Stimulated activated CD4-positive, alpha-beta T cell treated with anti-CD3 and anti-CD28 coated beads, Interleukin-15, amount 100 ng/mL, for 24 hours (primary cell): Measurements from ENCODE around the gene STIL.
"Not testable (repeated sequence)": the region's sequence is repeated elsewhere in the genome, so short reads cannot be mapped to it uniquely, and the experiment has no call there.

Experiments
- DNase-seq: peaks from one replicate; pipeline ENCODE4 v3.0.0-alpha.2; 2020

Gene STIL

DNA sequence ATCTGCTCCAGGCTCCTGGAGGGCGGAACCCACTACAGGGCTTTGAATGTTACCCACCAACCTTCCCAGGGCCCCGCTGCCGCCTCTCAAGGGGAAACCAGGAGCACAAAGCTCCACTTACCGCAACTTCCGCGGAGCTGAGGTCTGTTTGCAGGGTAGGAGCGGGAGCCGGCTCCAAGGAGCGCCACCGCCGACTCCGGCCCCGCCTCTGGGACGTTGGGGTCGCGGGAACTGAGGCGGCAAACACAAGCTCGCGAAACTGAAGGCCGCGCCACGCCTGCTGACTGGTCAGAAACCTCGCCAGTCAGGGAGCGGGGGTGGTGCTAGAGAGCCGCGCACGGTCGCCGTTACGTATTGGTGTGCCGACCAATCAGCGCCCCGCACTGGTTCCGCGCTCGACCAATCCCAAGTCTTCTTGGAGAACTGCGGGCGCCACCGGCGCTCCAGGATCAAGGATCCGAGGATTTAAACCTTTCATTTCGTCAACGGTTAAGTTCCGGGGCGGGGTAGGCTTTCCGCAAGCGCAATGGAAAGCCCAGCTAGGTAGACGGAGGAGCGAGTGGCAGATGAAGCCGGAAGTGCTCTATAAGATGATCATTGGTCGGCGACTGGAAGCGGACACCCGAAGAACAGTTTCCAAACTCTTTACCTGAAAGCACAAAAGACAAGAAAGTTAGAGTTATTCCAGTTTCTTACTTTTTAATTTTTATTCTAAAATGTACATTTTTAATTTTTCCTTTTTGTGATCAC lies at the start of gene STIL:
Gene STIL (minus strand): TSS at position 233 of the 750 bp plus-strand sequence. CDS start 3,828 bp downstream, outside the sequence.
- peak; percentile 99 for DNase-seq

DNA sequence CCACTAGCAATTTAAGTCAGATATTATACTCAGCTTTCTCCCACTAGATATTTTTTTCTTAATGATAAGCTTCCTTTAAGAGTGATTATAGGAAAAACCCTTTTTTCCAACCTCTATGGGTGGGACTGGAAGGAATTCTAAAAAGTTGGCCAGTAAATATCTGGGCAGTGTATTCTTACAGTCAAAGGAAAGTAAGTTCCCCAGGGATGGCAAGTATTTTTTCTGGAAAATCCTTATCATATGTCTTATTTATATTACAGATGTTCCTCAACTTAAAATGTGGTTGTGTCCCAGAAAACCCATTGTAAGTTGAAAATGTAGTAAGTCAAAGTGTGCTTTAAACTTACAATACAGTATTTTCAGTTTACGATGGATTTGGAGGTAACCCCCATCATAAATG lies 48.9 kb upstream of the STIL start:
- no peak for DNase-seq

DNA sequence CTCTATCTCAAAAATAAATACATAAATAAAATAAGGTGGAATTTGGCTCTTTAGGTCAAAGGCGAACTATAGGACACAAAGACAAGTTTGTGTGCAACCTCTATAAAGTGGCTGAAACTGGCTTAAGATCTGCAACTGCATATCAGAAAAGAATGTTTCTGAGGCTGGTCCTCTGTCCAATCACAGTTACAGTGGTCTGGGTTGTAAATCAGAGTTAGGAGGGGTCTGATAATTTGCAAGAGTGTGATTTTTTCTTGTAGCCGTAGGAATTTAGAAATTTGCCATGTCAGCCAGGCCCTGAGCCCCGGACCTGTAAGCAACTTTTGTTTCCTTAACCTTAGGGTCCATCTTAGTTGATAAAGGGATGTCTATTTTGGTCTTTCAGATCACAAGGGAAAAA lies 47.4 kb upstream of the STIL start:
- no peak for DNase-seq

DNA sequence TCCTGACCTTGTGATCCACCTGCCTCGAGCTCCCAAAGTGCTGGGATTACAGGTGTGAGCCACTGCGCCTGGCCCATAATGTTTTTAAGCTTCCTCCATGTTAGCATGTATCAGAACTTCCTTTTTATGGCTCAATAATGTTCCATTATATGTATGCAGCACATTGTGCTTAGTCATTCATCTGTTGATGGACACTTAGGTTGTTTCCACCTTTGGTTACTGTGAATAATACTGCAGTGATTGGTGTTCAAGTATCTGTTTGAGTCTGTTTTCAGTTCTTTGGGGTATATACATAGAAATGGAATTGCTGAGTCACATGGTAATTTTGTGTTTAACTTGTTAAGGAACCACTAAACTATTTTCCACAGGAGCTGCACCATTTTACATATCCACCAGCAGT lies 37.4 kb upstream of the STIL start:
- no peak for DNase-seq

DNA sequence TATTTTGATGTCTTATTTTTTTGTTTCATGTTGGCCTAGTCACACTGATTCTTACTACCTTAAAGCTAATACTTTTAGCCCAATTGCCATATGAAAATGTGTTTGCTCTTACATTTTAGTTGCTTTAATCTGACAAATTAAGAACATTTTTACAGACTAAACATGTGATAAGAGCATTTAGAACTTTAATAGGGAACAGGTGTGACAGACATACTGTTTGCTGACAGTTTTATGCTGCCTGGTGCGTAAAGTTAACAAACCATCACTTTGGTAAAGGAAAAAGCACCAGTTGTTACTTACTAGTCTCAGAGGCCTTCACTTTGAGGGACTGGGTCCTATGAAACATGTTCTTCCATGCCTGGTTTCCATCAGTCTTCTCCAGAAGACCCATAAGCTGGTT lies 34.3 kb upstream of the STIL start:
- no peak for DNase-seq

DNA sequence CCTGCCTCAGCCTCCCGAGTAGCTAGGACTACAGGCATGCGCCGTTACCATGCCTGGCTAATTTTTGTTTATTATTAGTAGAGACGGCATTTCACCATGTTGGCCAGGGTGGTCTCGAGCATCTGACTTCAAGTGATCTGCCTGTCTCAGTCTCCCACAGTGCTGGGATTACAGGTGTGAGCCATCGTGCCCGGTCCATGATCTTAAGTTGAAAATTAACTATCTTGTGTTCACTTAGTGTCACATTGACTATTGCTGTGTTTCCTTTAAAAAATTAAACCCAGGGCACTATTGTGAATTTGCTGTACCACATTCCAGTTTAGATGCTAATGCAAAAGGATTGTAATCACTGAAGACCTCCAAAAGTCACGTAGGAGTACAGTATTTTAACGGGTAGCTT lies 33.8 kb upstream of the STIL start:
- no peak for DNase-seq

DNA sequence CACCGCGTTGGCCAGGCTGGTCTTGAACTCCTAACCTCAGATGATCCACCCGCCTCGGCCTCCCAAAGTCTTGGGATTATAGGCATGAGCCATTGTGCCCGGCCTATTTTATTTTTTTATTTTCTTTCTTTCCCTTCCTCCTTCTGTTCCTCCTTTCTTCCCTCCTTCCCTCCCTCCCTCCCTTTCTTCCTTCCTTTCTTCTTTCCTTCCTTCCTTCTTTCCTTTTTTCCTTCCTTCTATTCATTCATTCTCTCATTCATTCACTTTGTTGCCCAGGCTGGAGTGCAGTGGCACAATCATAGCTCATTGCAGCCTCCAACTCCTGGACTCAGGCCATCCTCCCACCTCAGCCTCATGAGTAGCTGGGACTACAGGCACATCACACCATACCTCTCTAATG lies 33.0 kb upstream of the STIL start:
- not testable (repeated sequence) for DNase-seq

DNA sequence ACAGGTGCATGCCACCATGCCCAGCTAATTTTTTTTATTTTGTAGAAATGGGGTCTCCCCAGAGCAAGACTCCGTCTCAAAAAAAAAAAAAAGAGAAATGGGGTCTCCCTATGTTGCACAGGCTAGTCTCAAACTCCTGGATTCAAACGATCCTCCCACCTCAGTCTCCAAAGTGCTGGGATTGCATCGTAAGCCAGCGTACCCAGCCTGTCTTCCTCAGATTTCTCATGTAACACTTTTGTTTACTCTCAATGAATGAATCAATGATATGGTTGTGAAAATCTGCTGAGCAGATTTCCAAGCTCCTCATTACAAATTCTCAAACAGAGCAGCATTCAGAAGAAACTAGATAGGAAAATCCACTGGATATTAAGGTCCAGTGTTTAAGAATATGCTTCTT lies 26.3 kb upstream of the STIL start:
- no peak for DNase-seq

DNA sequence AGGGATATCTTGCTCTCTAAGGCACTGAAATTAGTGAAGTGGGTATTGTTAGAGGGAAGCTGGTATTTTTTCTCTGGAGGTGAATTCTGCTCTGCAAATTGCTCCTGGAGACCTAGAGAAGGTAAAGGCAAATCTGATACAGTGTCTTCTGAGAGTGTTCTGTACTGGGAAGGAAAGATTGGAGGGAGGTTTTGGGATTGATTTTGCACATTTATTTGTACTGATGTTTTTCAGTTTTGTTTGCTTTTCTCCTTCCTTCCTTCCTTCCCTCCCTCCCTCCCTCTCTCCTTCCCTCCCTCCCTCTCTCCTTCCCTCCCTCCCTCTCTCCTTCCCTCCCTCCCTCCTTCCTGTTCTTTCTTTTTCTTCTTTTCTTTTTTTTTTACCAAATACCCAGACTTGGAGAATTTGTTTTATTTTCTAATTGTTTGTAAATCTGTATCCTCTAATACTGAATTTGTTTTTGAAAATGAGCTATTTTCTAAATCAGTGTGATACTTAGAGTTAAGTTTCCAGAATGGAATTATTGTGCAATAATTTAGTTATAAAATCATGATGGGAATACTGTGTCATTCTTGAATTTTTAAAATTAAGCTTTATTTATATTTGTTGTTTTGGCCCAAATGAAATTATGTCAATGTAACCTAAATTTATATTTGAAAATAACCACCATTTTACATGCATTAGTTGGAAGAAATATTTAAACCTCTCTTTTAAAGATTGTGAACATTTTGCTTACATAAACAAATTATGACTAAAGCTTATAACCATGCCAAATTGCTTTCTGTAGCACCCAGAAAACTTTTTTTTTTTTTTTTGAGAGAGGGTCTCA lies 24.5 kb upstream of the STIL start:
- no peak for DNase-seq

DNA sequence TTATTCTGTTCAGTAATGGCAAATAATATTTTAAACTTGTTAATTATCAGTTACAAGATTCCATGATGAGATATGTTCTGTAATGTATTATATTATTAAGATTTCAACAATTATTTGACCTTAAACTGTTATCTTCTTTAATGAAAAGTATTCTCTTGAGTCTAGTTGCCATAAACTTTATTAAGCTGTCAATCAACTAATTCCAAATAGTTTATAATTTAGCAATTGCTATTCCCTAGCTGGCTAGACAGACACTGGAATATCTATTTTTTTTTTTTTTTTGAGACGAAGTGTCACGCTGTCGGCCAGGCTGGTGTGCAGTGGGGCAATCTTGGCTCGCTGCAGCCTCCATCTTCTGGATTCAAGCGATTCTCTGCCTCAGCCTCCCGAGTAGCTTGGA lies 23.4 kb upstream of the STIL start:
- DNase-seq: no peak

DNA sequence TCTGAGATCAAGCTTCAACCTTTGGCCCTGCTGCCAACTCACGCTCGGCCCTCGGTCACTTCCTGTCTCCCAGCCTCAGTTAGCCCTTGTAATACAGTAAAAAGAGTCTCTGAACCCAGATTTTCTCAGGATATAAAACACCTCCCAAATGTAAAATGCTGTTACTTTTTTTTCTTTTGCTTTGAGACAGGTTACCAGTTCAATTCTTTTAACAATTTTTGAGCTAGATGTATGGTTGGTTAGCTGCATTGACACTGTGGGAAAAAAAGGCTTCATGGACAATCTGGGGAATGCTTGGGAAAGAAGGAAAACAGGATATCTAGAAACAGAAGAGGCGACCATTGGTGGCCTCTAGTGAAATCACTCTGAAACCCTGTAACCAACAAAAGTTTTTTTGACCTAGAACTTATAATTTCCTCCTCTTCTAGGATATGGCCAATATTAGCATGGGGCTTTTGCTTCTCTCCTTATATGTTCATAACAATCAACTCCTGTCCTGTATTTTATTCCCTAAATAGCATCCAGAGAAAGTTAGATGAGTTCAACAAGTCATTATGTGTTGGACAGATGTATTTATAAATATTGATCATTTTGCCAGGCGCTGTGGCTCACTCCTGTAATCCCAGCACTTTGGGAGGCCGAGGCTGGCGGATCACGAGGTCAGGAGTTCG lies 21.0 kb upstream of the STIL start:
- DNase-seq: no peak

DNA sequence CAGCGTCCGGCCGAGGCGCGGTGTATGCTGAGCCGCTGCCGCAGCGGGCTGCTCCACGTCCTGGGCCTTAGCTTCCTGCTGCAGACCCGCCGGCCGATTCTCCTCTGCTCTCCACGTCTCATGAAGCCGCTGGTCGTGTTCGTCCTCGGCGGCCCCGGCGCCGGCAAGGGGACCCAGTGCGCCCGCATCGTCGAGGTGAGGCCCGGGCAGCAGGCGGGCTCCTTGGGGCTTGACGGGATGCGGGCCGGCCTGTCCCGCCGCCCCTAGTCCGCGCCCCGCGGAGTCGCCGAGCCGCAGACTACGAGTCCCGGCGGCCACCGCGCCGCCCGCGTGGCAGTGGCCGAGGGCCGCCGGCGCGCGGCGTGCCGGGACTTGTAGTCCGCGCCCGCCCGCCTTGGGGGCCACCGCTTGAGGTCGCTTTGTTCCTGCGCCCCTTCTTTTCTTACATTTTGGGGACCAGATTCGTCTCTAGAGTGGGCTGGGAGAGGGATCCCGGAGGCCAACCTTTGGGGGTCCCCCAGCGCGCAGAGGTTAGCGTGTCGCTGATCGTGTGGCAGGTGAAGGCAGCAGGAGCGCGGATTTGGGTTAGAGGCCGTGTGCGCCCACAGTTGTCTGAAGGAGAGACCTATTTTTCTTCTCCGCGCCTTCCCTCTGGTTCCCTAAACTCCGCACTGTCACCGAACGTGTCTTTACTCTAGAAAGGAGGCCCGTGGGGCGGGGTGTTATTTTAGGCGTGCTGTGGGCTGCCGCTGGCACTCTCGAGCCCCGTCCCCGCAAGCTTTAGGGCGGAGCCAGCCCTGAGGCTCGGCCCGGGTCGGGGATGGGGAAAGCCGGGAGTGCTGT lies 20.2 kb upstream of the STIL start:
- DNase-seq: peak; percentile 82

DNA sequence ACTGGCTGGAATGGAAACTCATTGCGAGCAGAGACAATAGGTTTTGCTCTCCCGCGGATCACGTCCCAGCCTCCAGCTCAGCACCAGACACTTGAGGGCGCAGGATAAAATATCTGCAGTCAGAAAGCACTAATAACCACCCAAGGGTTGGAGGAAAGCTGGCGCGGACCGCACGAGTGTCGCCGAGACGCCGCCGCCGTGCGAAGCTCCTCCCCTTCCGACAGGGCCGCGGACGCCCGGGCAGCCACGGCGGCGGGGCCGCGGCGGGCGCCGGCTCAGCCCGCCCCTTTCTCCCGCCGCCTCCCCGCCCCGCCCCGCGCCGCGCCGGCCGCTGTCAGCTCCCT lies 19.6 kb upstream of the STIL start, which contains the start of gene CMPK1:
Gene CMPK1 (plus strand): TSS at position 213 of the 344 bp plus-strand sequence. CDS start 156 bp downstream, outside the sequence.
- peak; percentile 87 for DNase-seq

DNA sequence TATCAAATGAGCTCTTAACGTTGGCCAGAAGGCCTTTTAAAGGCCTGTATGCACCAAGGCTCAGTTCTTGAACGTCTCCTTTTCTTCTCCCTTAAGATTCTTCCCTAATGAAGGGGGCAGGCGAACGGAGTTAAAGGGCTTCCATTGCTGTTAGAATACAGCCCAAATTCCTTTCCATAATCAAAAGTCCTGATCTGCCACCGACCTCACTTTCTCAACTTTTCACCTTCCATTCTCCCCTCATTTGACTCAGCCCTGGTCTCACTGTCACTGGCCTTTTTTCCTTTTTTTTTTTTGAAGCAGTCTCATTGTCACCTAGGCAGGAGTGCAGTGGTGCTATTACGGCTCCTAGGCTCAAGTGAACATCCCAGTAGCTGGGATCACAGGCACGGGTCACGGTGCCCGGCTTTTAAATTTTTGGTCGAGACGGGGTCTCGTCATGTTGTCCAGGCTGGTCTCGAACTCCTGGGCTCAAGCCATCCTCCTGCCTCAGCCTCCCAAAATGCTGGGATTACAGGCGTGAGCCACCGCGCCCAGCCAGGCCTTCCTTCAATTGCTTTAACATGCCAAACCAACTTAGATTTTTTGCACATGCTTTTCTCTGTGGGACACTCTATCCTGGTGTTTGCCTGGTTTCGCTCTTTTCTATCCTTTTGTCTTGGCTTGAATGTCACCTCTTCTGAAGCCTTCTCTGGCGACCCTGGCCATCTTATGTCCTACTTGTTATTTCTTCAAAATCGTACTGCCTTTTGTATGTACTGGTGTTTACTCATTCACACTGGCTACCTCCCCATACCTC lies 19.0 kb upstream of the STIL start:
- DNase-seq: no peak

DNA sequence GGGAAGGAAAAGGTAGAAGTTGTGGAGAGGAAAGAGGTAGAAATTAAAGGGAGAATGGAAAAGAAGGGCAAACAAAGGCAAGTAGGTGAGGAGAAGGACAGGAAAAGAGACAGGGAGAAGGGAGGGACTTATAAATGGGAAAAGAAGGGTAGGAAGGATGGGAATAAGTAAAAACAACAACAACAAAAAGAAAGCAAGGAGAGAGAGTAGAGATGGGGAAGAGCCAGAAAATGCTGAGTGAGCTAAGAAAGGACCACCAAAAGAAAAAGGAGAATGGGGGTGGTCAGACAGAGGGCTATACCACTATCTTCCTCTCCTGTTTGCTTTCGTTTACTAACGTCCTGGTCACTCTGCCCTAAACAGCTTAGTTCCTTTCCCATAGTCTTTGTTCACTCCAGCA lies 17.9 kb upstream of the STIL start:
- no peak for DNase-seq

DNA sequence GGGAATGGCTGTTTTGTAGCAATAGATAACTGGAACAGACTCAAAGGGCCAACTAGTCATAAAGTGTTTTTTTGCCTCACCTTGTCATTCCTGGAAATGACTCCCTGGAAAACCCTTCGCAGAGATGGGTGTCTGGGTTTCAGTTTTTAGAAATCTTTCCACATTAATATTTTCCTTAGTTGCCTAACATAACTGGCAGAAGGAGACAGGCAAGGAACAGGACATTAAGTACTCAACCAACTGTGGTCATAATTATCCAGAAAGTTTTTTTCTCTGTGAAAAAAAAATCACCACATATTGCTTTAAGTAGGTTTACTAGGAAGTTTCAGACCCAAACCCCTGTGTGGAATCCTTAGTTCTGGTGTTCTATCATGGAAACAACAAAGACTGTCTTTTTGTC lies 16.3 kb upstream of the STIL start:
- no peak for DNase-seq

DNA sequence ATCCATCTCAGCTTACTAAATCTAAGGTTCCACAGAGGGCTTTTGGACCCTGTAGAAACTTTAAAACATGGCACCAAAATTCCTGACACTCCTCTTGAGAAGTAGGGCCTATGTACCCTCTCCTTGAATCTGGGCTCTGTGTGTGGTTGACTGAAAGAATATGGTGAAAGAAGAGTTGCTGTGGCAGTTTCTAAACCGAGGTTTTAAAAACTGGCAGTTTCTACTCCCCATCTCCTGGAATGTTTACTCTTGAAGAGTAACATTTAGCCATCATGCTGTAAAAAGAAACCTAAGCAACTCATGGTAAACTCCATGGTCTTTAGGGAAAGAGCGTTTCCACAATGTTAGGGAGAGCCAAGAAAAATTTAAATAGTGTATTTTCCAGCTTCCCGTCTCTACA lies 15.0 kb upstream of the STIL start:
- no peak for DNase-seq

DNA sequence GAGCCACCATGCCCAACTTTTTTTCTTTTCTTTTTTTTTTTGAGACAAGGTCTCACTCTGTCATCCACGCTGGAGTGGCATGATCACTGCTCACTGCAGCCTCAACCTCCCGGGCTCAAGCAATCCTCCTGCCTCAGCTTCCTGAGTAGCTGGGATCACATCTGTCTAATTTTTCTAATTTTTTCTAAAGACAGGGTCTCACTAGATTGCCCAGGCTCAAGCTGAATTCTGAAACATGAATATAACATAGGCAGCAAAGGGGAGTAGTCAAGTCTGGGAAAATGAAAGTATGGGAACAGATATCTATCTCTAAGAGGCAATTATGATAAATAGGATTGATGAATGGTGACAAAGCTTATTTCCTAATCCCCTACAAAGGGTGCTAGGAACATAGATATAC lies 12.3 kb upstream of the STIL start:
- no peak for DNase-seq

DNA sequence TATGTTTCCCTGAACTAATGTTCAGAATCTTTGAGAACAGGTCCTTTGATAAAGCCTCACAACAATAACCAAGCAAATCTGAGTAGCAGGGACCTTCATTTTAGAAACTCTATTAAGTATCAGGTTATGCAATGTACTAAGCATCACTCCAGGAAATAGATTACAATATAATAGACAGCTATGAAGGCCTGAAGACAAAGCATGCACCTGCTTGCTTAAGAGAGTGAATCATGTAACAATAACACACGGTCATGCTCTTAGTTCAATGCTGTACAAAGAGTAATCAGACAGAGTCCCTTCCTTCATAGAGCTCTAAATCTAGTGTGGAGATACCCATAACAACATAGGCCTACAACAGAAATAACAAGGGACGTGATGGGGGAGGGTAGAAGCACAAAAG lies 11.6 kb upstream of the STIL start:
- no peak for DNase-seq

DNA sequence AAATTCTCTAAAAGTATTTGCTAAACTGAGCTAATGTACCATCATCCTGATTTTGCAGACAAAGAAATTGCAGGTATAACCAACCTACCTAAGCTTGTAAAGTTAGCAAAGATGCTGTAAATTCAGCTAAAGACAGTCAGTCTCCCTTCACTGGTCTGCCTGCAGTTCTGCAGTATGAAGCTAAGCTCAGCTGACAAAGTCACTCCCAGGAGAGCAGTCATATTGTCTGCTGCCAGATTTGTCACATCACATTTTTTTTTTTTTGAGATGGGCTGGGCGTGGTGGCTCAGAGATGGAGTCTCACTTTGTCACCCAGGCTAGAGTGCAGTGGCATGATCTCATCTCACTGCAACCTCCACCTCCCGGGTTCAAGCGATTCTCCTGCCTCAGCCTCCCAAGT lies 10.7 kb upstream of the STIL start:
- no peak for DNase-seq

DNA sequence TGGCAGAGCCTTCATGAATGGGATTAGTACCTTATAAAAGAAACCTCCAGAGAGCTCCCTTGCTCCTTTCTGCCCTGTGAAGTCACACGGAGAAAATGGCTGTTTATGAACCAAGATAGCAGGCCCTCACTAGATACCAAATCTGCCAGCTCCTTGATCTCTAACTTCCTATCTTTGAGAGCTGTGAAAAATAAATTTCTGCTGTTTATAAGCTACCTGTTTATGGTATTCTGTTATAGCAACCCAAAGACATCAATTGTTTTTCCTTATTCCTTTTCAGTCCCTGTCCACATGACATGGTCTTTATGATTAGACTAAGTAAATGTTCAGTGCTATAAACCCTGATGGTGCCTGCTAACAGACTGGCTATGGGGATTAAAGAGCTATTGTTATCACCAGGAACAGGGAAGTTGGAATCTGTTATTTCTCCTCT lies 9.7 kb upstream of the STIL start:
- DNase-seq: no peak

DNA sequence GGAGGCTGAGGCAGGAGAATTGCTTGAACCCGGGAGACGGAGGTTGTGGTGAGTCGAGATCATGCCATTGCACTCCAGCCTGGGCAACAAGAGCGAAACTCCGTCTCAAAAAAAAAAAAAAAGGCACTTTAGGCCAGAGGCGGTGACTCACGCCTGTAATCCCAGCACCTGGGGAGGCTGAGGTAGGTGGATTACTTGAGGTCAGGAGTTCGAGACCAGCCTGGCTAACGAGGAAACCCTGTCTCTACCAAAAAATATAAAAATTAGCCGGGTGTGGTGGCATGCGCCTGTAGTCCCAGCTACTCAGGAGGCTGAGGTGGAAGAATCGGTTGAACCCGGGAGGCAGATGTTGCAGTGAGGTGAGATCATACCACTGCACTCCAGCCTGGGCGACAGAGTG lies 6.0 kb upstream of the STIL start:
- DNase-seq: not testable (repeated sequence)
